Keratinocyte (primary cell): ENCODE measurements around the gene SAXO1. TPM values are rescaled to one million over a fixed set of nuclear protein-coding genes. Genes with fewer than 3 reads are reported as not detected.

ENCODE experiments used
- DNase-seq: peaks from one replicate; pipeline ENCODE4 v3.0.0-alpha.2; 2011; ENCODE audit warnings: low read depth, missing footprints, low spot score
- FAIRE-seq: peaks from 2 replicates; lab custom pipeline; 2011; peaks lifted over from hg19 to GRCh38; lab: Jason Lieb, UNC
- H2AFZ ChIP-seq: 2 replicates; pipeline ENCODE4 v1.6.0; 2012; ENCODE audit warnings: low read length, control low read depth, inconsistent platforms; ENCODE audit not compliant: control insufficient read depth
- H3K27ac ChIP-seq: 2 replicates; pipeline ENCODE4 v1.5.1; 2011; ENCODE audit warnings: low read length; ENCODE audit not compliant: control insufficient read depth, insufficient read depth
- H3K27me3 ChIP-seq: 3 replicates; pipeline ENCODE4 v1.6.0; 2011; ENCODE audit warnings: low read length; ENCODE audit not compliant: control insufficient read depth, insufficient read depth; ENCODE audit errors: extremely low read depth
- H3K36me3 ChIP-seq, 2 experiments: 2 replicates in 1 of 2; 3 replicates in 1 of 2; pipeline ENCODE4 v1.5.1; 2011; ENCODE audit warnings: low read length in 2 of 2, mild to moderate bottlenecking in 1 of 2; ENCODE audit not compliant: control insufficient read depth in 2 of 2, insufficient read depth in 2 of 2; ENCODE audit errors: extremely low read depth in 1 of 2
- H3K4me1 ChIP-seq: 3 replicates; pipeline ENCODE4 v1.5.1; 2011; ENCODE audit warnings: low read length; ENCODE audit not compliant: control insufficient read depth, insufficient read depth; ENCODE audit errors: extremely low read depth
- H3K4me2 ChIP-seq: 3 replicates; pipeline ENCODE4 v1.6.0; 2011; ENCODE audit warnings: low read depth, low read length; ENCODE audit not compliant: control insufficient read depth, insufficient read depth; ENCODE audit errors: extremely low read depth
- H3K4me3 ChIP-seq, 3 experiments: fragments of 200-600 bp in 1 of 3; sonication (generic) in 1 of 3; 2 replicates in 2 of 3; 3 replicates in 1 of 3; pipeline ENCODE4 v1.5.1; 2011 to 2016; ENCODE audit warnings: low read length in 3 of 3, mild to moderate bottlenecking in 3 of 3, control low read depth in 2 of 3, inconsistent platforms in 1 of 3, low read depth in 1 of 3, mixed read lengths in 1 of 3, mixed run types in 1 of 3, moderate library complexity in 1 of 3; ENCODE audit not compliant: control insufficient read depth in 2 of 3, insufficient read depth in 2 of 3; ENCODE audit errors: extremely low read depth in 1 of 3
- H3K79me2 ChIP-seq: 2 replicates; pipeline ENCODE4 v1.6.0; 2012; ENCODE audit warnings: low read length; ENCODE audit not compliant: control insufficient read depth, insufficient read depth
- H3K9ac ChIP-seq: 3 replicates; pipeline ENCODE4 v1.6.0; 2011; ENCODE audit warnings: low read length; ENCODE audit not compliant: control insufficient read depth, insufficient read depth; ENCODE audit errors: extremely low read depth
- H3K9me1 ChIP-seq: 3 replicates; pipeline ENCODE4 v1.6.0; 2011; ENCODE audit warnings: low read length; ENCODE audit not compliant: control insufficient read depth, insufficient read depth; ENCODE audit errors: extremely low read depth
- H3K9me3 ChIP-seq: 2 replicates; pipeline ENCODE4 v1.5.1; 2012; ENCODE audit warnings: low read depth, low read length; ENCODE audit not compliant: control insufficient read depth
- H4K20me1 ChIP-seq: 3 replicates; pipeline ENCODE4 v1.6.0; 2011; ENCODE audit warnings: low read length; ENCODE audit not compliant: control insufficient read depth, insufficient read depth; ENCODE audit errors: extremely low read depth
- CTCF ChIP-seq, 3 experiments: IDR thresholded peaks in 1 of 3; conservative IDR thresholded peaks in 1 of 3; optimal IDR thresholded peaks in 1 of 3; 2 replicates in 2 of 3; 3 replicates in 1 of 3; pipeline versions ENCODE3 to v1.5.1; 2011; ENCODE audit warnings: low read length in 3 of 3, mild to moderate bottlenecking in 3 of 3, moderate library complexity in 2 of 3, control low read depth in 1 of 3, inconsistent platforms in 1 of 3; ENCODE audit not compliant: insufficient read depth in 2 of 3; ENCODE audit errors: extremely low read depth in 1 of 3
- EZH2 ChIP-seq: IDR thresholded peaks from one replicate; pipeline ENCODE4 v1.6.1; 2012; ENCODE audit warnings: inconsistent platforms, mild to moderate bottlenecking, low read length, moderate library complexity
- dilution Hi-C: fragments of 300-500 bp; cut with MboI; formaldehyde crosslinking; loops from one replicate; pipeline ENCODE4 v1.7.0; 2020; ENCODE audit warnings: low sequenced_read_pairs; ENCODE audit not compliant: extremely low pct_ligation_motif_present
- polyA plus RNA-seq, 5 experiments: library from polyadenylated mRNA; depleted of rRNA in 3 of 5; stranded (reverse) in 3 of 5; stranded (forward) in 1 of 5; unstranded in 1 of 5; fragments of >200 nt; gene quantifications; 1 replicate in 1 of 5; 2 replicates in 3 of 5; 3 replicates in 1 of 5; pipeline versions ENCODE4 v1.2.1 to v1.2.3, GENCODE V29; 2011 to 2012; ENCODE audit warnings: missing spikeins in 2 of 5, low read depth in 1 of 5, low replicate concordance in 1 of 5

The SAXO1 gene
- polyA plus RNA-seq, 1 donor (not counting 4 experiments of a cell fraction or from before 2014, with no cell fraction given) = not detected

GRCh38 chr9:18911714-18912342, 121.2 kb downstream of the SAXO1 start:
- H3K9ac ChIP-seq = no peak overlapping the region
- no peaks in the 10 kb centered on the region for H3K79me2 ChIP-seq
- H3K36me3 ChIP-seq = no peaks in the 10 kb centered on the region
- DNase-seq = no peak
- H4K20me1 ChIP-seq = no peaks in the 10 kb centered on the region
- FAIRE-seq = no peak
- H3K4me3 ChIP-seq = no peak overlapping the region
- H3K27ac ChIP-seq = no peak overlapping the region
- peaks cover 5% of the 10 kb centered on the region for H3K27me3 ChIP-seq
- TF ChIP-seq EZH2 (no peak), CTCF (optimal IDR thresholded peaks at IDR 0.05 in 1 of 3, IDR thresholded peaks at IDR 0.05 in 1 of 3, conservative IDR thresholded peaks at IDR 0.05 in 1 of 3; ENCODE audit: extremely low read depth in 1 of 3, insufficient read depth in 2 of 3, low read length in 3 of 3) (no peak)
- H3K4me2 ChIP-seq = no peak overlapping the region
- no peak overlapping the region for H2AFZ ChIP-seq
- H3K9me3 ChIP-seq = no peaks in the 10 kb centered on the region
- dilution Hi-C loops = no loop called here
- H3K4me1 ChIP-seq = no peaks in the 10 kb centered on the region
- H3K9me1 ChIP-seq = no peaks in the 10 kb centered on the region

- no peaks in the 10 kb centered on the region for H3K4me1 ChIP-seq
- H3K9ac ChIP-seq = no peak overlapping the region
- H3K9me1 ChIP-seq = no peaks in the 10 kb centered on the region
- no peaks in the 10 kb centered on the region for H3K79me2 ChIP-seq
- H4K20me1 ChIP-seq = no peaks in the 10 kb centered on the region
- dilution Hi-C loops = no loop called here
- no peak for DNase-seq
- no peak overlapping the region for H3K27ac ChIP-seq
- H3K4me2 ChIP-seq = no peak overlapping the region
- TF ChIP-seq EZH2 (no peak), CTCF (optimal IDR thresholded peaks at IDR 0.05 in 1 of 3, IDR thresholded peaks at IDR 0.05 in 1 of 3, conservative IDR thresholded peaks at IDR 0.05 in 1 of 3; ENCODE audit: extremely low read depth in 1 of 3, insufficient read depth in 2 of 3, low read length in 3 of 3) (no peak)
- H3K27me3 ChIP-seq = peaks cover 5% of the 10 kb centered on the region
- H2AFZ ChIP-seq = no peak overlapping the region
- H3K9me3 ChIP-seq = no peaks in the 10 kb centered on the region
- H3K4me3 ChIP-seq = no peak overlapping the region
- no peaks in the 10 kb centered on the region for H3K36me3 ChIP-seq
- no peak for FAIRE-seq
Observed at GRCh38 chr9:18910916-18911315, 122.1 kb downstream of the SAXO1 start.
